Loucy (cell line): ENCODE measurements around the gene SIAH3.

Experiments used
- H2AFZ ChIP-seq: fragments of 200-600 bp; sonication (generic); 2 replicates; pipeline ENCODE4 v1.6.0; 2016; ENCODE audit warnings: antibody characterized with exemption, mild to moderate bottlenecking, low read length, moderate library complexity
- H3F3A ChIP-seq: fragments of 200-600 bp; 2 replicates; pipeline ENCODE4 v1.6.0; 2016; ENCODE audit warnings: antibody characterized with exemption, low read depth, mild to moderate bottlenecking
- H3K27me3 ChIP-seq: fragments of 200-600 bp; sonication (generic); 2 replicates; pipeline ENCODE4 v1.6.1; 2014; ENCODE audit warnings: low read length, mild to moderate bottlenecking; ENCODE audit not compliant: insufficient read depth, poor library complexity, severe bottlenecking
- H3K36me3 ChIP-seq: fragments of 200-600 bp; sonication (generic); 2 replicates; pipeline ENCODE4 v1.6.1; 2016; ENCODE audit warnings: low read length; ENCODE audit not compliant: insufficient read depth
- H3K4me1 ChIP-seq: fragments of 200-600 bp; sonication (generic); 2 replicates; pipeline ENCODE4 v1.5.1; 2014; ENCODE audit warnings: low read length, mild to moderate bottlenecking; ENCODE audit not compliant: insufficient read depth, poor library complexity, severe bottlenecking
- H3K4me2 ChIP-seq: fragments of 200-600 bp; sonication (generic); 2 replicates; pipeline ENCODE4 v1.6.0; 2014; ENCODE audit warnings: antibody characterized with exemption, low read length, low read depth, mild to moderate bottlenecking; ENCODE audit not compliant: poor library complexity, severe bottlenecking
- H3K4me3 ChIP-seq: fragments of 200-600 bp; sonication (generic); 2 replicates; pipeline ENCODE4 v1.5.1; 2014; ENCODE audit warnings: low read length, mild to moderate bottlenecking, mixed read lengths; ENCODE audit not compliant: poor library complexity, severe bottlenecking
- H3K79me2 ChIP-seq: fragments of 200-600 bp; sonication (generic); 2 replicates; pipeline ENCODE4 v1.6.1; 2014; ENCODE audit warnings: low read length; ENCODE audit not compliant: insufficient read depth
- H3K9ac ChIP-seq: fragments of 200-600 bp; sonication (generic); 2 replicates; pipeline ENCODE4 v1.6.0; 2014; ENCODE audit warnings: mild to moderate bottlenecking, low read depth, low read length, moderate library complexity; ENCODE audit not compliant: poor library complexity, severe bottlenecking
- H3K9me2 ChIP-seq: fragments of 200-600 bp; sonication (generic); replicated peaks from 2 replicates; pipeline ENCODE4 v1.6.1; 2016; ENCODE audit warnings: low read depth, low read length, mixed read lengths
- H3K9me3 ChIP-seq: fragments of 200-600 bp; sonication (generic); 2 replicates; pipeline ENCODE4 v1.6.1; 2014; ENCODE audit warnings: mild to moderate bottlenecking, antibody characterized with exemption, low read length, low read depth; ENCODE audit not compliant: insufficient read depth
- H4K20me1 ChIP-seq: fragments of 200-600 bp; sonication (generic); 2 replicates; pipeline ENCODE4 v1.6.0; 2014; ENCODE audit warnings: antibody characterized with exemption, low read length, mild to moderate bottlenecking; ENCODE audit not compliant: insufficient read depth, poor library complexity, severe bottlenecking
- EZH2phosphoT487 ChIP-seq: fragments of 200-600 bp; IDR thresholded peaks from 2 replicates; pipeline ENCODE4 v1.6.1; 2018; ENCODE audit warnings: antibody characterized with exemption, mild to moderate bottlenecking, moderate library complexity, borderline replicate concordance
- TF ChIP-seq, protein P1 (sequence below): fragments of 200-600 bp; sonication (generic); conservative IDR thresholded peaks from 2 replicates; pipeline ENCODE4 v1.5.1; 2014; ENCODE audit warnings: mild to moderate bottlenecking, antibody characterized with exemption, low read length

Gene SIAH3

DNA sequence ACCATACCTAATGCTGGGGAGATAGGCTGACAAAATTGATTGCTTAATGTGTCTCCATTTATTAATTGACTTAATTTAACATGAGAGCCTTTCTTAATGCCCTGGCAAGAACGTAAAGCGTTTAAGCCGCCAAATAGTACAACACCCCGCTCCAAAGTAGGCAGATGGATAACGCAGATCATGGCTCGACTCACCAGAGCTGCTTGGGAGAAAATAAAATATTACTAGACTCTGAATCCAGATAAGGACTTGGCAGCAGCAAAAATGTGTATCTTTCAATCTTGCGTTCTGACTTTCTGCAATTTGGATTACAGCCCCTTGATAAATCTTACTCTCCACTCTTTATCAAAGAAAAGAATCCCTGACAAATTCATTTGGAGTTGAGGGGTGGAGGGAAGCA, 403 bp upstream of the SIAH3 start:
- H3K9me2 ChIP-seq: no peaks in the 10 kb centered on the region
- H3K79me2 ChIP-seq: no peaks in the 10 kb centered on the region
- H3F3A ChIP-seq: no peaks in the 10 kb centered on the region
- no peaks in the 10 kb centered on the region for H3K36me3 ChIP-seq
- no peaks in the 10 kb centered on the region for H3K27me3 ChIP-seq
- no peak overlapping the region for H3K9ac ChIP-seq
- H3K4me2 ChIP-seq: no peak overlapping the region
- no peak overlapping the region for H3K4me3 ChIP-seq
- no peak overlapping the region for H2AFZ ChIP-seq
- TF ChIP-seq, protein P1, sequence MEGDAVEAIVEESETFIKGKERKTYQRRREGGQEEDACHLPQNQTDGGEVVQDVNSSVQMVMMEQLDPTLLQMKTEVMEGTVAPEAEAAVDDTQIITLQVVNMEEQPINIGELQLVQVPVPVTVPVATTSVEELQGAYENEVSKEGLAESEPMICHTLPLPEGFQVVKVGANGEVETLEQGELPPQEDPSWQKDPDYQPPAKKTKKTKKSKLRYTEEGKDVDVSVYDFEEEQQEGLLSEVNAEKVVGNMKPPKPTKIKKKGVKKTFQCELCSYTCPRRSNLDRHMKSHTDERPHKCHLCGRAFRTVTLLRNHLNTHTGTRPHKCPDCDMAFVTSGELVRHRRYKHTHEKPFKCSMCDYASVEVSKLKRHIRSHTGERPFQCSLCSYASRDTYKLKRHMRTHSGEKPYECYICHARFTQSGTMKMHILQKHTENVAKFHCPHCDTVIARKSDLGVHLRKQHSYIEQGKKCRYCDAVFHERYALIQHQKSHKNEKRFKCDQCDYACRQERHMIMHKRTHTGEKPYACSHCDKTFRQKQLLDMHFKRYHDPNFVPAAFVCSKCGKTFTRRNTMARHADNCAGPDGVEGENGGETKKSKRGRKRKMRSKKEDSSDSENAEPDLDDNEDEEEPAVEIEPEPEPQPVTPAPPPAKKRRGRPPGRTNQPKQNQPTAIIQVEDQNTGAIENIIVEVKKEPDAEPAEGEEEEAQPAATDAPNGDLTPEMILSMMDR: no peak
- no peak for TF ChIP-seq EZH2phosphoT487
- H4K20me1 ChIP-seq: no peaks in the 10 kb centered on the region
- peaks cover 6% of the 10 kb centered on the region; the same call in 1 of the 2 replicates for H3K9me3 ChIP-seq
- H3K4me1 ChIP-seq: peaks cover 24% of the 10 kb centered on the region

DNA sequence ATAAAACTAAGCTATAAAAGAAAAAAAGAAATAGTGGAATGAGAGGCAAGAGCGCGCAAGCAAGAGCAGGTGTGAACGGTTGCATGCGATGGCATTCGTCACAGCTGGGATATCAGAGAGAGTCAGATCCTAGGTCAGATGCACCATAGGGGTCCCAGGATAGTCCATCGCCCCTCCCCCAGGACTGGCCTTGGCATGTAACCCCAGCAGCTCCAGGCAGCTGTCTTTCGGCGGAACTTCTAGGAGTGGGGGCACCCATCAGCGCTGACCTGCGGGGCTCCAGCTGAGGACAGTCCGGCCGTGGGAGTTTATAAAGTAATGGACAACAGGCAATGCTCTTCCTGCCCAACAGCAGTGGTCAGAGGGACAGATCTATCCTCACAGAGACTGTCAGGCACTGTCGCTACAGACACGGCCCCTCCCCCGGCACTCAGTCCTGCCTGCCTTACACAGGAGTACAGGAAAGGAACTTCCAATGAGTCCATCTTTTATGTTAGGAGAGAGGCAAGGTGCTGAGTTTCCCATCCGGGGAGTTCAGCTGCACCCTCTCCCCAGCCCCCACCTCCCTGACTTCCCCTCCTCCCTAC, 1.4 kb downstream of the SIAH3 start:
- no peaks in the 10 kb centered on the region for H3K27me3 ChIP-seq

DNA sequence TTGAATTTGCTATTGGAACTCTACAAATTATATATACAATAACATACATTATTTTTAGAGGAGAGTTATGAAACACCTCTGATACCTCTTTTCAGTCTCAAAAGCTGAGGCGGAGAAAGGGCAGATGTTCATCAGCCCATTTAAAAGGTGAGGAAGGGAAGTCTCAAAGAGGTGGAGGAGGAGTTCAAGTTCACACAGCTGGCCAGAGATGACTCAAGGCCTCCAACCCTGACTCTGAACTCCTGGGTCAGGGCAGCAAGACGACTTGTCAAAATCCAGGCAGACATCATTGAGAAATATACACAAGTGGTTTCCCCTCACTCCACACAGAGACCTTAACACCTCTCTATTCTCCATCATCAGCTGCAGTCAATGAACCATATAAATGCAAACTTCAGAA, 2.1 kb downstream of the SIAH3 start:
- no peak overlapping the region for H3K4me2 ChIP-seq

More for the DNA sequence above, 1.4 kb downstream of the SIAH3 start:
- Histone ChIP-seq H3K4me1 (peaks cover 28% of the 10 kb centered on the region), H3K9ac (no peak overlapping the region), H3K9me3 (peaks cover 6% of the 10 kb centered on the region; the same call in 1 of the 2 replicates), H3K4me3 (no peak overlapping the region), H2AFZ (no peak overlapping the region), H3K36me3 (no peaks in the 10 kb centered on the region), H3K4me2 (peak overlapping the region; percentile 15), H3K9me2 (no peaks in the 10 kb centered on the region), H3F3A (no peaks in the 10 kb centered on the region), H4K20me1 (no peaks in the 10 kb centered on the region), H3K79me2 (no peaks in the 10 kb centered on the region)
- no peak for TF ChIP-seq EZH2phosphoT487

More for the DNA sequence above, 2.1 kb downstream of the SIAH3 start:
- Histone ChIP-seq H3K36me3 (no peaks in the 10 kb centered on the region), H3K9me3 (peaks cover under 1% of the 10 kb centered on the region; the same call in 1 of the 2 replicates), H3K4me3 (no peak overlapping the region), H3K27me3 (no peaks in the 10 kb centered on the region), H3K4me1 (peaks cover 28% of the 10 kb centered on the region), H3K79me2 (no peaks in the 10 kb centered on the region), H3K9me2 (no peaks in the 10 kb centered on the region), H3F3A (no peaks in the 10 kb centered on the region), H3K9ac (no peak overlapping the region), H4K20me1 (no peaks in the 10 kb centered on the region), H2AFZ (no peak overlapping the region)
- TF ChIP-seq, protein P1: no peak
- no peak for TF ChIP-seq EZH2phosphoT487
